ENCODE data around the gene NLRP4.

GRCh38 chr19:55838906-55839305 lies 2.6 kb downstream of the NLRP4 start:
- TF ChIP-seq POLR2A (IDR thresholded peaks at IDR 0.05; ENCODE audit: low read depth, low read length) (no peak), POLR2AphosphoS5 (IDR thresholded peaks at IDR 0.05; ENCODE audit: low read depth, low read length) (no peak)
